Mammary epithelial cell (primary cell): ENCODE measurements around the gene ROBO4.

Experiments used
- CTCF ChIP-seq, 2 donors: IDR thresholded peaks in 1 of 2; conservative IDR thresholded peaks in 1 of 2; 2 replicates each; pipeline ENCODE4 v1.5.1; 2011 to 2012; ENCODE audit warnings: inconsistent platforms in 2 of 2, low read length in 2 of 2, mild to moderate bottlenecking in 2 of 2, control low read depth in 1 of 2, low read depth in 1 of 2; ENCODE audit not compliant: insufficient read depth in 1 of 2; ENCODE audit errors: extremely low read depth in 1 of 2
- EZH2 ChIP-seq: IDR thresholded peaks from 2 replicates; pipeline ENCODE4 v1.6.1; 2012; ENCODE audit warnings: low read length, inconsistent platforms, borderline replicate concordance

DNA sequence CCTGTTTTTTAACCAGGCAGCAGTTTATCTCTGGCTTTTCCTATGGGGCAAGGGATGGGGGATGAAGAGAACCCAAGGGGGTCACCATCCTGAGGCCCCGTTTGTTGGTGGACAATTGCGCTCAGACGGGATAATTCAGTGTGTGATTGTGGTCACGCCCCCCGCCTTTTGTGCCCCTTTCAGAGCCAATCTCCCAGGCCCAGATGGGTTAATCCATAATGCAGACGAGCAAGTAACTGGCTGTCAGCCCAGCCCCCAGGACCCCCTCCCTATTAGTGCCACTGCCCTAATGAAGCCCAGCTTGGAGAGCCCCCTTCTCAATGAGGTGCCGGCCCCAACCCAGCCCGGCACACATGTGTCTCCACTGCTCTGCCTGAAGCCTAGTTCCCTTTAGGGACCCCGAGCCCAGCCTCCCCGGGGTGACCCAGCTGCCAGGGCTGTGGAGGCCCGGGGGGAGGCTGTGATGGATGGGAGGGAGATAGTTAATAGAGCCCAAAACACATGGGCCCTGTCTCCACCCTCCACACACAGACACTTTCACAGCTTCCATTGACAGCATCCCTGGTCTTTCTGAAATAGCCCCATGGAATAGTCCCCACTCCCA is 51.5 kb downstream of the ROBO4 start:
- no peak for TF ChIP-seq CTCF (conservative IDR thresholded peaks at IDR 0.05 in 1 of 2, IDR thresholded peaks at IDR 0.05 in 1 of 2; ENCODE audit: extremely low read depth in 1 of 2, insufficient read depth in 1 of 2, low read depth in 1 of 2, low read length in 2 of 2)
- TF ChIP-seq EZH2, result no peak
